HCT116 (cell line): Measurements from ENCODE around the gene CYP1A2.

Experiments used
- EZH2 ChIP-seq: fragments of 200-600 bp; sonication (generic); IDR thresholded peaks from 2 replicates; pipeline ENCODE4 v1.6.1; 2017; ENCODE audit warnings: antibody characterized with exemption, mixed run types
- EZH2phosphoT487 ChIP-seq: fragments of 200-600 bp; IDR thresholded peaks from 2 replicates; pipeline ENCODE4 v1.6.1; 2018; ENCODE audit warnings: antibody characterized with exemption, borderline replicate concordance
- POLR2A ChIP-seq: IDR thresholded peaks from 2 replicates; pipeline ENCODE4 v1.7.0; 2011; ENCODE audit warnings: borderline replicate concordance; ENCODE audit not compliant: insufficient read depth, insufficient read length; ENCODE audit errors: extremely low read depth
- RAD21 ChIP-seq: IDR thresholded peaks from 2 replicates; pipeline ENCODE4 v1.6.1; 2012; ENCODE audit warnings: low read depth, mild to moderate bottlenecking
- REST ChIP-seq: IDR thresholded peaks from 2 replicates; pipeline ENCODE4 v1.6.1; 2012; ENCODE audit warnings: low read depth
- SRF ChIP-seq: IDR thresholded peaks from 2 replicates; pipeline ENCODE4 v1.6.1; 2012; ENCODE audit warnings: low read depth
- TCF7L2 ChIP-seq: IDR thresholded peaks from 2 replicates; pipeline ENCODE4 v1.7.0; 2011; ENCODE audit warnings: borderline replicate concordance, inconsistent platforms; ENCODE audit not compliant: insufficient read depth, insufficient read length; ENCODE audit errors: extremely low read depth
- TF ChIP-seq, protein P1 (sequence below), 3 experiments: fragments of 200-600 bp in 1 of 3; sonication (generic) in 1 of 3; IDR thresholded peaks in 2 of 3; conservative IDR thresholded peaks in 1 of 3; 2 replicates each; pipeline ENCODE4 v1.5.1; 2012 to 2017; ENCODE audit warnings: low read depth in 2 of 3, low read length in 2 of 3, antibody characterized with exemption in 1 of 3, borderline replicate concordance in 1 of 3, control low read depth in 1 of 3, mild to moderate bottlenecking in 1 of 3, mixed read lengths in 1 of 3, mixed run types in 1 of 3, moderate library complexity in 1 of 3; ENCODE audit not compliant: insufficient read depth in 1 of 3

GRCh38 chr15:74780523-74781430, 32.1 kb downstream of the CYP1A2 start:
- no peak for TF ChIP-seq EZH2
- TF ChIP-seq, protein P1, sequence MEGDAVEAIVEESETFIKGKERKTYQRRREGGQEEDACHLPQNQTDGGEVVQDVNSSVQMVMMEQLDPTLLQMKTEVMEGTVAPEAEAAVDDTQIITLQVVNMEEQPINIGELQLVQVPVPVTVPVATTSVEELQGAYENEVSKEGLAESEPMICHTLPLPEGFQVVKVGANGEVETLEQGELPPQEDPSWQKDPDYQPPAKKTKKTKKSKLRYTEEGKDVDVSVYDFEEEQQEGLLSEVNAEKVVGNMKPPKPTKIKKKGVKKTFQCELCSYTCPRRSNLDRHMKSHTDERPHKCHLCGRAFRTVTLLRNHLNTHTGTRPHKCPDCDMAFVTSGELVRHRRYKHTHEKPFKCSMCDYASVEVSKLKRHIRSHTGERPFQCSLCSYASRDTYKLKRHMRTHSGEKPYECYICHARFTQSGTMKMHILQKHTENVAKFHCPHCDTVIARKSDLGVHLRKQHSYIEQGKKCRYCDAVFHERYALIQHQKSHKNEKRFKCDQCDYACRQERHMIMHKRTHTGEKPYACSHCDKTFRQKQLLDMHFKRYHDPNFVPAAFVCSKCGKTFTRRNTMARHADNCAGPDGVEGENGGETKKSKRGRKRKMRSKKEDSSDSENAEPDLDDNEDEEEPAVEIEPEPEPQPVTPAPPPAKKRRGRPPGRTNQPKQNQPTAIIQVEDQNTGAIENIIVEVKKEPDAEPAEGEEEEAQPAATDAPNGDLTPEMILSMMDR (IDR thresholded peaks at IDR 0.05 in 2 of 3, conservative IDR thresholded peaks at IDR 0.05 in 1 of 3; ENCODE audit: borderline replicate concordance in 1 of 3, insufficient read depth in 1 of 3, low read depth in 2 of 3, low read length in 2 of 3) = no peak
- no peak for TF ChIP-seq REST
- no peak for TF ChIP-seq RAD21
- no peak for TF ChIP-seq SRF
- TF ChIP-seq TCF7L2 = no peak
- no peak for TF ChIP-seq EZH2phosphoT487
- no peak for TF ChIP-seq POLR2A
